GM23338 (cell line): ENCODE results near the gene FNDC3B. TPM values are rescaled to one million over a fixed set of nuclear protein-coding genes. Genes with fewer than 3 reads are reported as not detected.

ENCODE experiments used
- ATAC-seq: fragments of 200-7000 bp; cut with Tn5 transposase; 3 replicates; pipeline ENCODE4 v1.9.1; 2020
- DNase-seq: peaks from one replicate; pipeline ENCODE4 v3.0.0-alpha.2; 2015; ENCODE audit warnings: low spot score
- H2AFZ ChIP-seq: fragments of 200-600 bp; sonication (generic); 2 replicates; pipeline ENCODE4 v1.8.0; 2016; ENCODE audit warnings: antibody characterized with exemption, mild to moderate bottlenecking, moderate library complexity
- H3F3A ChIP-seq: fragments of 200-600 bp; sonication (generic); replicated peaks from 2 replicates; pipeline ENCODE4 v1.8.0; 2017; ENCODE audit warnings: antibody characterized with exemption, mixed run types, low read depth
- H3K27ac ChIP-seq: fragments of 200-600 bp; sonication (generic); 2 replicates; pipeline ENCODE4 v1.6.1; 2016; ENCODE audit warnings: low read depth
- H3K27me3 ChIP-seq: fragments of 200-600 bp; sonication (generic); 2 replicates; pipeline ENCODE4 v1.8.0; 2016; ENCODE audit warnings: mild to moderate bottlenecking, mixed run types, moderate library complexity; ENCODE audit not compliant: insufficient read depth
- H3K36me3 ChIP-seq: fragments of 200-600 bp; sonication (generic); 2 replicates; pipeline ENCODE4 v1.8.0; 2016; ENCODE audit warnings: mild to moderate bottlenecking; ENCODE audit not compliant: insufficient read depth
- H3K4me1 ChIP-seq: fragments of 200-600 bp; sonication (generic); 2 replicates; pipeline ENCODE4 v1.8.0; 2016; ENCODE audit warnings: mild to moderate bottlenecking, moderate library complexity; ENCODE audit not compliant: insufficient read depth
- H3K4me2 ChIP-seq: fragments of 200-600 bp; sonication (generic); 2 replicates; pipeline ENCODE4 v1.7.1; 2017; ENCODE audit warnings: mixed run types
- H3K4me3 ChIP-seq: fragments of 200-600 bp; sonication (generic); 2 replicates; pipeline ENCODE4 v1.6.1; 2016; ENCODE audit warnings: mixed run types
- H3K79me2 ChIP-seq: fragments of 200-600 bp; sonication (generic); replicated peaks from 2 replicates; pipeline ENCODE4 v1.8.0; 2017; ENCODE audit warnings: mild to moderate bottlenecking; ENCODE audit not compliant: insufficient read depth
- H3K9me2 ChIP-seq: fragments of 200-600 bp; sonication (generic); 2 replicates; pipeline ENCODE4 v1.8.0; 2017; ENCODE audit not compliant: insufficient read depth
- H4K20me1 ChIP-seq: fragments of 200-600 bp; sonication (generic); replicated peaks from 2 replicates; pipeline ENCODE4 v1.8.0; 2017; ENCODE audit warnings: mild to moderate bottlenecking; ENCODE audit not compliant: insufficient read depth
- H3K27ac Mint-ChIP-seq: 2 replicates; pipeline ENCODE4 v1.8.0; 2020; ENCODE audit warnings: inconsistent platforms, mild to moderate bottlenecking, moderate library complexity, mixed read lengths
- H3K27me3 Mint-ChIP-seq: 3 replicates; pipeline ENCODE4 v1.8.0; 2022; ENCODE audit warnings: low read depth, mild to moderate bottlenecking, moderate library complexity, mixed read lengths, inconsistent platforms; ENCODE audit not compliant: insufficient read depth, poor library complexity
- H3K36me3 Mint-ChIP-seq: 3 replicates; pipeline ENCODE4 v1.8.0; 2021; ENCODE audit warnings: low read depth, mild to moderate bottlenecking, inconsistent platforms, moderate library complexity, mixed read lengths
- H3K4me1 Mint-ChIP-seq: 3 replicates; pipeline ENCODE4 v1.8.0; 2020; ENCODE audit warnings: mild to moderate bottlenecking, inconsistent platforms, mixed read lengths
- H3K4me3 Mint-ChIP-seq: 3 replicates; pipeline ENCODE4 v1.8.0; 2021; ENCODE audit warnings: moderate library complexity, mild to moderate bottlenecking, inconsistent platforms, mixed read lengths
- H3K9me3 Mint-ChIP-seq: 3 replicates; pipeline ENCODE4 v1.8.0; 2020; ENCODE audit warnings: moderate library complexity, mild to moderate bottlenecking, inconsistent platforms, mixed read lengths
- CREB1 ChIP-seq: fragments of 250-450 bp; sonication (Bioruptor Pico); IDR thresholded peaks from 2 replicates; pipeline ENCODE4 v1.5.0; 2020; ENCODE audit warnings: low read depth, mild to moderate bottlenecking, moderate library complexity
- CTCF ChIP-seq, 2 experiments: fragments of 200-600 bp in 1 of 2; sonication (generic) in 1 of 2; conservative IDR thresholded peaks; 2 replicates each; pipeline versions ENCODE4 v1.5.1 to v1.6.1; 2016 to 2017; ENCODE audit warnings: antibody characterized with exemption in 2 of 2, low read depth in 2 of 2, mild to moderate bottlenecking in 2 of 2, moderate library complexity in 1 of 2
- EZH2 ChIP-seq: fragments of 200-600 bp; sonication (generic); IDR thresholded peaks from one replicate; pipeline ENCODE4 v1.8.0; 2017; ENCODE audit warnings: antibody characterized with exemption, mild to moderate bottlenecking, low read depth; ENCODE audit not compliant: unreplicated experiment
- EZH2phosphoT487 ChIP-seq: fragments of 200-600 bp; sonication (generic); IDR thresholded peaks from one replicate; pipeline ENCODE4 v1.8.1; 2018; ENCODE audit warnings: antibody characterized with exemption; ENCODE audit not compliant: unreplicated experiment
- STAT1 ChIP-seq: IDR thresholded peaks from one replicate; pipeline ENCODE4 v1.6.1; 2016; ENCODE audit warnings: antibody characterized with exemption; ENCODE audit not compliant: unreplicated experiment
- ZNF114 ChIP-seq: fragments of 250-450 bp; sonication (Bioruptor Pico); IDR thresholded peaks from 2 replicates; pipeline ENCODE4 v1.5.0; 2020; ENCODE audit warnings: mild to moderate bottlenecking, moderate library complexity
- polyA plus RNA-seq: library from polyadenylated mRNA; unstranded; fragments of >200 nt; fragmentation: Nextera tagmentation; extraction: Ambion mirVana; gene quantifications from 2 replicates; pipeline ENCODE4 v1.2.1, GENCODE V29; 2016
- total RNA-seq: library from RNA; depleted of rRNA; stranded (reverse); fragments of >200 nt; shearing (Covaris generic); gene quantifications from 2 replicates; pipeline ENCODE4 v1.2.3, GENCODE V29; 2014
- TF ChIP-seq, protein P1 (sequence below): fragments of 250-450 bp; sonication (Bioruptor Pico); IDR thresholded peaks from 2 replicates; pipeline ENCODE4 v1.5.0; 2020; ENCODE audit warnings: mild to moderate bottlenecking, moderate library complexity
- TF ChIP-seq, protein P2 (sequence below): IDR thresholded peaks from 2 replicates; pipeline ENCODE4 v1.6.1; 2016; ENCODE audit warnings: antibody characterized with exemption

FNDC3B gene
- total and polyA plus RNA-seq, 2 experiments from 2014 or later: 19.1 to 55.4 TPM

DNA sequence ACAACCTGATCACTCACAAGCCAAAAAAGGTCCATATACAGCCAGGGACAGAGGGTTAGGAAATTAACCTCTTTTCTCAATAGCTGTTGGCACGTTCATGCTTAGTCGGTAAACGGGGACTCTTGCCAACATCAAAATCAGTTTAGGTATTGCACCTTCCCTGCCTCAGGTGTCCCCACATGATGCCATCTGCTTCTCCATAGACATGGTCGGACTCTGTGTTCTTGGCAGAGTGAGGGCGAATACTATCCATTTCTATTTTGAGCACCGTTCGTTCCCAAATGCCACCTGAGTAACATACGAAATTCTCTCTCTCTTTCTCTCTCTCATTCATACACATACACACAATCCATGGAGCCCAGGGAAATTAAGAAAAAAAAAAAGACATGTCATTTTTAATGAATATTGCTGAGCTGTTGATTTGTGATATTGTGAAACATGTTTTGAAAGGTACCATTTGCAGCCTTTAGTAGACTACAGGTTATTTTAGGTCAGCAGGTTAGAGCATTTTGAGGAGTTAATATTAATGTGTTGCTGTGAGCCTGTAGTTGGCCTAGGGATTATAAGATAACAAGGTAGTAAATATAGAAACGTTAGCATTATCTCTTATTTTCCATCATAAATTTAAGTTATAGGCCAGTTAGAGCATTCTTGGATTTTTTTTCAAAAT is 330.3 kb downstream of the FNDC3B start:
- H3K27ac ChIP-seq: no peak overlapping the region
- no peaks in the 10 kb centered on the region for H4K20me1 ChIP-seq
- no peak overlapping the region for H3K27ac Mint-ChIP-seq
- H3K4me1 ChIP-seq: peaks cover 7% of the 10 kb centered on the region; the same call in 1 of the 2 replicates
- H3K27me3 Mint-ChIP-seq: no peaks in the 10 kb centered on the region
- TF ChIP-seq CREB1 (CRISPR knock-in tag) (no peak), ZNF114 (no peak), CTCF (conservative IDR thresholded peaks at IDR 0.05; ENCODE audit: low read depth in 2 of 2) (no peak), STAT1 (no peak), EZH2 (no peak), EZH2phosphoT487 (no peak)
- TF ChIP-seq, protein P1, sequence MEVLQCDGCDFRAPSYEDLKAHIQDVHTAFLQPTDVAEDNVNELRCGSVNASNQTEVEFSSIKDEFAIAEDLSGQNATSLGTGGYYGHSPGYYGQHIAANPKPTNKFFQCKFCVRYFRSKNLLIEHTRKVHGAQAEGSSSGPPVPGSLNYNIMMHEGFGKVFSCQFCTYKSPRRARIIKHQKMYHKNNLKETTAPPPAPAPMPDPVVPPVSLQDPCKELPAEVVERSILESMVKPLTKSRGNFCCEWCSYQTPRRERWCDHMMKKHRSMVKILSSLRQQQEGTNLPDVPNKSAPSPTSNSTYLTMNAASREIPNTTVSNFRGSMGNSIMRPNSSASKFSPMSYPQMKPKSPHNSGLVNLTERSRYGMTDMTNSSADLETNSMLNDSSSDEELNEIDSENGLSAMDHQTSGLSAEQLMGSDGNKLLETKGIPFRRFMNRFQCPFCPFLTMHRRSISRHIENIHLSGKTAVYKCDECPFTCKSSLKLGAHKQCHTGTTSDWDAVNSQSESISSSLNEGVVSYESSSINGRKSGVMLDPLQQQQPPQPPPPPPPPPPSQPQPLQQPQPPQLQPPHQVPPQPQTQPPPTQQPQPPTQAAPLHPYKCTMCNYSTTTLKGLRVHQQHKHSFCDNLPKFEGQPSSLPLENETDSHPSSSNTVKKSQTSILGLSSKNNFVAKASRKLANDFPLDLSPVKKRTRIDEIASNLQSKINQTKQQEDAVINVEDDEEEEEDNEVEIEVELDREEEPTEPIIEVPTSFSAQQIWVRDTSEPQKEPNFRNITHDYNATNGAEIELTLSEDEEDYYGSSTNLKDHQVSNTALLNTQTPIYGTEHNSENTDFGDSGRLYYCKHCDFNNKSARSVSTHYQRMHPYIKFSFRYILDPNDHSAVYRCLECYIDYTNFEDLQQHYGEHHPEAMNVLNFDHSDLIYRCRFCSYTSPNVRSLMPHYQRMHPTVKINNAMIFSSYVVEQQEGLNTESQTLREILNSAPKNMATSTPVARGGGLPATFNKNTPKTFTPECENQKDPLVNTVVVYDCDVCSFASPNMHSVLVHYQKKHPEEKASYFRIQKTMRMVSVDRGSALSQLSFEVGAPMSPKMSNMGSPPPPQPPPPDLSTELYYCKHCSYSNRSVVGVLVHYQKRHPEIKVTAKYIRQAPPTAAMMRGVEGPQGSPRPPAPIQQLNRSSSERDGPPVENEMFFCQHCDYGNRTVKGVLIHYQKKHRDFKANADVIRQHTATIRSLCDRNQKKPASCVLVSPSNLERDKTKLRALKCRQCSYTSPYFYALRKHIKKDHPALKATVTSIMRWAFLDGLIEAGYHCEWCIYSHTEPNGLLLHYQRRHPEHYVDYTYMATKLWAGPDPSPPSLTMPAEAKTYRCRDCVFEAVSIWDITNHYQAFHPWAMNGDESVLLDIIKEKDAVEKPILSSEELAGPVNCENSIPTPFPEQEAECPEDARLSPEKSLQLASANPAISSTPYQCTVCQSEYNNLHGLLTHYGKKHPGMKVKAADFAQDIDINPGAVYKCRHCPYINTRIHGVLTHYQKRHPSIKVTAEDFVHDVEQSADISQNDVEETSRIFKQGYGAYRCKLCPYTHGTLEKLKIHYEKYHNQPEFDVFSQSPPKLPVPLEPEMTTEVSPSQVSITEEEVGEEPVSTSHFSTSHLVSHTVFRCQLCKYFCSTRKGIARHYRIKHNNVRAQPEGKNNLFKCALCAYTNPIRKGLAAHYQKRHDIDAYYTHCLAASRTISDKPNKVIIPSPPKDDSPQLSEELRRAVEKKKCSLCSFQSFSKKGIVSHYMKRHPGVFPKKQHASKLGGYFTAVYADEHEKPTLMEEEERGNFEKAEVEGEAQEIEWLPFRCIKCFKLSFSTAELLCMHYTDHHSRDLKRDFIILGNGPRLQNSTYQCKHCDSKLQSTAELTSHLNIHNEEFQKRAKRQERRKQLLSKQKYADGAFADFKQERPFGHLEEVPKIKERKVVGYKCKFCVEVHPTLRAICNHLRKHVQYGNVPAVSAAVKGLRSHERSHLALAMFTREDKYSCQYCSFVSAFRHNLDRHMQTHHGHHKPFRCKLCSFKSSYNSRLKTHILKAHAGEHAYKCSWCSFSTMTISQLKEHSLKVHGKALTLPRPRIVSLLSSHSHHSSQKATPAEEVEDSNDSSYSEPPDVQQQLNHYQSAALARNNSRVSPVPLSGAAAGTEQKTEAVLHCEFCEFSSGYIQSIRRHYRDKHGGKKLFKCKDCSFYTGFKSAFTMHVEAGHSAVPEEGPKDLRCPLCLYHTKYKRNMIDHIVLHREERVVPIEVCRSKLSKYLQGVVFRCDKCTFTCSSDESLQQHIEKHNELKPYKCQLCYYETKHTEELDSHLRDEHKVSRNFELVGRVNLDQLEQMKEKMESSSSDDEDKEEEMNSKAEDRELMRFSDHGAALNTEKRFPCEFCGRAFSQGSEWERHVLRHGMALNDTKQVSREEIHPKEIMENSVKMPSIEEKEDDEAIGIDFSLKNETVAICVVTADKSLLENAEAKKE (CRISPR knock-in tag): no peak
- TF ChIP-seq, protein P2, sequence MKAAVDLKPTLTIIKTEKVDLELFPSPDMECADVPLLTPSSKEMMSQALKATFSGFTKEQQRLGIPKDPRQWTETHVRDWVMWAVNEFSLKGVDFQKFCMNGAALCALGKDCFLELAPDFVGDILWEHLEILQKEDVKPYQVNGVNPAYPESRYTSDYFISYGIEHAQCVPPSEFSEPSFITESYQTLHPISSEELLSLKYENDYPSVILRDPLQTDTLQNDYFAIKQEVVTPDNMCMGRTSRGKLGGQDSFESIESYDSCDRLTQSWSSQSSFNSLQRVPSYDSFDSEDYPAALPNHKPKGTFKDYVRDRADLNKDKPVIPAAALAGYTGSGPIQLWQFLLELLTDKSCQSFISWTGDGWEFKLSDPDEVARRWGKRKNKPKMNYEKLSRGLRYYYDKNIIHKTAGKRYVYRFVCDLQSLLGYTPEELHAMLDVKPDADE: no peak
- H3K9me3 Mint-ChIP-seq: no peaks in the 10 kb centered on the region
- H3K79me2 ChIP-seq: no peaks in the 10 kb centered on the region
- no peak overlapping the region for H3K4me2 ChIP-seq
- H2AFZ ChIP-seq: no peak overlapping the region
- ATAC-seq (no peak), DNase-seq (no peak)
- H3K4me1 Mint-ChIP-seq: peaks cover 20% of the 10 kb centered on the region; the same call in 2 of the 3 replicates
- no peaks in the 10 kb centered on the region for H3F3A ChIP-seq
- no peaks in the 10 kb centered on the region for H3K36me3 ChIP-seq
- no peak overlapping the region for H3K4me3 ChIP-seq
- no peaks in the 10 kb centered on the region for H3K9me2 ChIP-seq
- H3K27me3 ChIP-seq: no peaks in the 10 kb centered on the region
- H3K4me3 Mint-ChIP-seq: no peak overlapping the region
- H3K36me3 Mint-ChIP-seq: peaks cover 12% of the 10 kb centered on the region; the same call in 1 of the 3 replicates
